K562 (cell line): ENCODE measurements around the gene CBLL1. TPM values are rescaled to one million over a fixed set of nuclear protein-coding genes. Genes with fewer than 3 reads are reported as not detected.
A peak's percentile ranks its signal among the peaks of the same experiment; 100 is the strongest.

Source experiments
- CC2D1A ChIP-seq: fragments of 450-650 bp; IDR thresholded peaks from 2 replicates; pipeline ENCODE4 v1.6.1; 2017; ENCODE audit warnings: mild to moderate bottlenecking
- DDX20 ChIP-seq: fragments of 450-650 bp; IDR thresholded peaks from 2 replicates; pipeline ENCODE4 v1.6.1; 2016; ENCODE audit warnings: missing genetic modification characterization, low read depth, mild to moderate bottlenecking, missing compliant biosample characterization, moderate library complexity
- DEAF1 ChIP-seq: fragments of 450-650 bp; formaldehyde crosslinking; IDR thresholded peaks from 2 replicates; pipeline ENCODE4 v1.4.0; 2020; ENCODE audit warnings: mild to moderate bottlenecking, moderate library complexity
- E2F3 ChIP-seq: fragments of 250-450 bp; sonication (Bioruptor Pico); IDR thresholded peaks from 2 replicates; pipeline ENCODE4 v1.4.0; 2020; ENCODE audit warnings: mild to moderate bottlenecking
- EZH2 ChIP-seq: IDR thresholded peaks from 2 replicates; pipeline ENCODE4 v1.6.1; 2012; ENCODE audit warnings: low read depth, mild to moderate bottlenecking, inconsistent platforms, low read length, borderline replicate concordance
- KHSRP ChIP-seq: fragments of 450-650 bp; IDR thresholded peaks from 2 replicates; pipeline ENCODE4 v1.6.1; 2017
- MAFG ChIP-seq: fragments of 450-650 bp; conservative IDR thresholded peaks from 2 replicates; pipeline ENCODE4 v1.6.1; 2016; ENCODE audit warnings: missing genetic modification characterization, missing compliant biosample characterization
- PKNOX1 ChIP-seq: fragments of 450-650 bp; IDR thresholded peaks from 2 replicates; pipeline ENCODE4 v1.6.1; 2016
- ZZZ3 ChIP-seq: fragments of 450-650 bp; IDR thresholded peaks from 2 replicates; pipeline ENCODE4 v1.6.1; 2016; ENCODE audit warnings: antibody characterized with exemption, mild to moderate bottlenecking, moderate library complexity
- polyA plus RNA-seq, 8 experiments: library from polyadenylated mRNA; depleted of rRNA in 4 of 8; stranded (reverse) in 5 of 8; unstranded in 3 of 8; fragments of >200 nt; fragmentation: Nextera tagmentation in 2 of 8; fragmentation: Illumina TruSeq in 1 of 8; extraction: Ambion mirVana in 2 of 8; extraction: Trizol in 1 of 8; gene quantifications; 2 replicates each; pipeline versions ENCODE4 v1.2.1 to v1.2.3, GENCODE V29; 2011 to 2014; ENCODE audit warnings: inconsistent platforms in 1 of 8, missing spikeins in 1 of 8
- total RNA-seq, 7 experiments: library from RNA; depleted of rRNA in 6 of 7; stranded (reverse); fragments of >200 nt in 6 of 7; fragmentation: Illumina TruSeq in 2 of 7; extraction: Trizol in 2 of 7; gene quantifications; 2 replicates each; pipeline versions ENCODE4 v1.2.1 to v1.2.3, GENCODE V29; 2011 to 2021; ENCODE audit warnings: low replicate concordance in 1 of 7
- TF ChIP-seq, protein P1 (sequence below): fragments of 450-650 bp; IDR thresholded peaks from 2 replicates; pipeline ENCODE4 v1.6.1; 2016; ENCODE audit warnings: mild to moderate bottlenecking, moderate library complexity
- TF ChIP-seq, protein P2 (sequence below): IDR thresholded peaks from 2 replicates; pipeline ENCODE4 v1.6.1; 2016; ENCODE audit warnings: missing genetic modification characterization, missing compliant biosample characterization

The CBLL1 gene
- total and polyA plus RNA-seq, 9 of the 15 experiments (the other 6 are each of a cell fraction or from before 2014, with no cell fraction given) = 14.7 to 67.9 (median 35.4) TPM

DNA sequence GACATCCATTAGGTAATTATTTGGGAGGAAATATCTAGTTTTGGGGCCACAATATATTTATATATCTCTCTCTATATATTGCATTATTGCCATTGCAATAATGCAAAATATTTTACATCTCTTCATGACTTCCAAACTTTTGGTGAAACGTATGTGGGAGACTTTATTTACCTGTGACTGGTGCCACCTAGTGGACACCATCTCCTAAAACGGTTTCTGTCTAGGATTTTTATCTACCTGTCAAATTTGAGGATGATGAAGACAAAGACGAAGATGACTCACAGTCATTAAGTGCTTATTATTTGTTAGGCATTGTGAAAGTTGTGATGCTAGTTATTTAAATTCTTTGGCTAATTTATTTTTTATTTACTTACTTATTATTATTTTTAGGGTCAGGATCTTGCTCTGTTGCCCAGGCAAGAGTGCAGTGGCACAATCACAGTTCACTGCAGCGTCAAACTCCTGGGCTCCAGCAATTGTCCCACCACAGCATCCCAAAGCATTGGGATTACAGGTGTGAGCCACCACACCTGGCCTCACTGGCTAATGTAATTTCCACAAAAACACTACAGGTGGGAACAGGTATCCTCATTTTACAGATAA is 18.7 kb upstream of the CBLL1 start (continued):
- TF ChIP-seq, protein P1, sequence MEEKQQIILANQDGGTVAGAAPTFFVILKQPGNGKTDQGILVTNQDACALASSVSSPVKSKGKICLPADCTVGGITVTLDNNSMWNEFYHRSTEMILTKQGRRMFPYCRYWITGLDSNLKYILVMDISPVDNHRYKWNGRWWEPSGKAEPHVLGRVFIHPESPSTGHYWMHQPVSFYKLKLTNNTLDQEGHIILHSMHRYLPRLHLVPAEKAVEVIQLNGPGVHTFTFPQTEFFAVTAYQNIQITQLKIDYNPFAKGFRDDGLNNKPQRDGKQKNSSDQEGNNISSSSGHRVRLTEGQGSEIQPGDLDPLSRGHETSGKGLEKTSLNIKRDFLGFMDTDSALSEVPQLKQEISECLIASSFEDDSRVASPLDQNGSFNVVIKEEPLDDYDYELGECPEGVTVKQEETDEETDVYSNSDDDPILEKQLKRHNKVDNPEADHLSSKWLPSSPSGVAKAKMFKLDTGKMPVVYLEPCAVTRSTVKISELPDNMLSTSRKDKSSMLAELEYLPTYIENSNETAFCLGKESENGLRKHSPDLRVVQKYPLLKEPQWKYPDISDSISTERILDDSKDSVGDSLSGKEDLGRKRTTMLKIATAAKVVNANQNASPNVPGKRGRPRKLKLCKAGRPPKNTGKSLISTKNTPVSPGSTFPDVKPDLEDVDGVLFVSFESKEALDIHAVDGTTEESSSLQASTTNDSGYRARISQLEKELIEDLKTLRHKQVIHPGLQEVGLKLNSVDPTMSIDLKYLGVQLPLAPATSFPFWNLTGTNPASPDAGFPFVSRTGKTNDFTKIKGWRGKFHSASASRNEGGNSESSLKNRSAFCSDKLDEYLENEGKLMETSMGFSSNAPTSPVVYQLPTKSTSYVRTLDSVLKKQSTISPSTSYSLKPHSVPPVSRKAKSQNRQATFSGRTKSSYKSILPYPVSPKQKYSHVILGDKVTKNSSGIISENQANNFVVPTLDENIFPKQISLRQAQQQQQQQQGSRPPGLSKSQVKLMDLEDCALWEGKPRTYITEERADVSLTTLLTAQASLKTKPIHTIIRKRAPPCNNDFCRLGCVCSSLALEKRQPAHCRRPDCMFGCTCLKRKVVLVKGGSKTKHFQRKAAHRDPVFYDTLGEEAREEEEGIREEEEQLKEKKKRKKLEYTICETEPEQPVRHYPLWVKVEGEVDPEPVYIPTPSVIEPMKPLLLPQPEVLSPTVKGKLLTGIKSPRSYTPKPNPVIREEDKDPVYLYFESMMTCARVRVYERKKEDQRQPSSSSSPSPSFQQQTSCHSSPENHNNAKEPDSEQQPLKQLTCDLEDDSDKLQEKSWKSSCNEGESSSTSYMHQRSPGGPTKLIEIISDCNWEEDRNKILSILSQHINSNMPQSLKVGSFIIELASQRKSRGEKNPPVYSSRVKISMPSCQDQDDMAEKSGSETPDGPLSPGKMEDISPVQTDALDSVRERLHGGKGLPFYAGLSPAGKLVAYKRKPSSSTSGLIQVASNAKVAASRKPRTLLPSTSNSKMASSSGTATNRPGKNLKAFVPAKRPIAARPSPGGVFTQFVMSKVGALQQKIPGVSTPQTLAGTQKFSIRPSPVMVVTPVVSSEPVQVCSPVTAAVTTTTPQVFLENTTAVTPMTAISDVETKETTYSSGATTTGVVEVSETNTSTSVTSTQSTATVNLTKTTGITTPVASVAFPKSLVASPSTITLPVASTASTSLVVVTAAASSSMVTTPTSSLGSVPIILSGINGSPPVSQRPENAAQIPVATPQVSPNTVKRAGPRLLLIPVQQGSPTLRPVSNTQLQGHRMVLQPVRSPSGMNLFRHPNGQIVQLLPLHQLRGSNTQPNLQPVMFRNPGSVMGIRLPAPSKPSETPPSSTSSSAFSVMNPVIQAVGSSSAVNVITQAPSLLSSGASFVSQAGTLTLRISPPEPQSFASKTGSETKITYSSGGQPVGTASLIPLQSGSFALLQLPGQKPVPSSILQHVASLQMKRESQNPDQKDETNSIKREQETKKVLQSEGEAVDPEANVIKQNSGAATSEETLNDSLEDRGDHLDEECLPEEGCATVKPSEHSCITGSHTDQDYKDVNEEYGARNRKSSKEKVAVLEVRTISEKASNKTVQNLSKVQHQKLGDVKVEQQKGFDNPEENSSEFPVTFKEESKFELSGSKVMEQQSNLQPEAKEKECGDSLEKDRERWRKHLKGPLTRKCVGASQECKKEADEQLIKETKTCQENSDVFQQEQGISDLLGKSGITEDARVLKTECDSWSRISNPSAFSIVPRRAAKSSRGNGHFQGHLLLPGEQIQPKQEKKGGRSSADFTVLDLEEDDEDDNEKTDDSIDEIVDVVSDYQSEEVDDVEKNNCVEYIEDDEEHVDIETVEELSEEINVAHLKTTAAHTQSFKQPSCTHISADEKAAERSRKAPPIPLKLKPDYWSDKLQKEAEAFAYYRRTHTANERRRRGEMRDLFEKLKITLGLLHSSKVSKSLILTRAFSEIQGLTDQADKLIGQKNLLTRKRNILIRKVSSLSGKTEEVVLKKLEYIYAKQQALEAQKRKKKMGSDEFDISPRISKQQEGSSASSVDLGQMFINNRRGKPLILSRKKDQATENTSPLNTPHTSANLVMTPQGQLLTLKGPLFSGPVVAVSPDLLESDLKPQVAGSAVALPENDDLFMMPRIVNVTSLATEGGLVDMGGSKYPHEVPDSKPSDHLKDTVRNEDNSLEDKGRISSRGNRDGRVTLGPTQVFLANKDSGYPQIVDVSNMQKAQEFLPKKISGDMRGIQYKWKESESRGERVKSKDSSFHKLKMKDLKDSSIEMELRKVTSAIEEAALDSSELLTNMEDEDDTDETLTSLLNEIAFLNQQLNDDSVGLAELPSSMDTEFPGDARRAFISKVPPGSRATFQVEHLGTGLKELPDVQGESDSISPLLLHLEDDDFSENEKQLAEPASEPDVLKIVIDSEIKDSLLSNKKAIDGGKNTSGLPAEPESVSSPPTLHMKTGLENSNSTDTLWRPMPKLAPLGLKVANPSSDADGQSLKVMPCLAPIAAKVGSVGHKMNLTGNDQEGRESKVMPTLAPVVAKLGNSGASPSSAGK = peak; percentile 24; the same call in 1 of the 2 replicates
- TF ChIP-seq MAFG (tag) (no peak), CC2D1A (0 out of 2 replicates have a peak, but pooled peaks have one; percentile 47), DDX20 (no peak), ZZZ3 (no peak), PKNOX1 (peak; percentile 57), EZH2 (no peak), KHSRP (no peak), DEAF1 (CRISPR knock-in tag) (peak; percentile 84), E2F3 (CRISPR knock-in tag) (no peak)
- TF ChIP-seq, protein P2, sequence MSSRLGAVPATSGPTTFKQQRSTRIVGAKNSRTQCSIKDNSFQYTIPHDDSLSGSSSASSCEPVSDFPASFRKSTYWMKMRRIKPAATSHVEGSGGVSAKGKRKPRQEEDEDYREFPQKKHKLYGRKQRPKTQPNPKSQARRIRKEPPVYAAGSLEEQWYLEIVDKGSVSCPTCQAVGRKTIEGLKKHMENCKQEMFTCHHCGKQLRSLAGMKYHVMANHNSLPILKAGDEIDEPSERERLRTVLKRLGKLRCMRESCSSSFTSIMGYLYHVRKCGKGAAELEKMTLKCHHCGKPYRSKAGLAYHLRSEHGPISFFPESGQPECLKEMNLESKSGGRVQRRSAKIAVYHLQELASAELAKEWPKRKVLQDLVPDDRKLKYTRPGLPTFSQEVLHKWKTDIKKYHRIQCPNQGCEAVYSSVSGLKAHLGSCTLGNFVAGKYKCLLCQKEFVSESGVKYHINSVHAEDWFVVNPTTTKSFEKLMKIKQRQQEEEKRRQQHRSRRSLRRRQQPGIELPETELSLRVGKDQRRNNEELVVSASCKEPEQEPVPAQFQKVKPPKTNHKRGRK (tag) = no peak
